ENCODE data around the gene FOS.
A peak's percentile ranks its signal among the peaks of the same experiment; 100 is the strongest.

Gene FOS

DNA sequence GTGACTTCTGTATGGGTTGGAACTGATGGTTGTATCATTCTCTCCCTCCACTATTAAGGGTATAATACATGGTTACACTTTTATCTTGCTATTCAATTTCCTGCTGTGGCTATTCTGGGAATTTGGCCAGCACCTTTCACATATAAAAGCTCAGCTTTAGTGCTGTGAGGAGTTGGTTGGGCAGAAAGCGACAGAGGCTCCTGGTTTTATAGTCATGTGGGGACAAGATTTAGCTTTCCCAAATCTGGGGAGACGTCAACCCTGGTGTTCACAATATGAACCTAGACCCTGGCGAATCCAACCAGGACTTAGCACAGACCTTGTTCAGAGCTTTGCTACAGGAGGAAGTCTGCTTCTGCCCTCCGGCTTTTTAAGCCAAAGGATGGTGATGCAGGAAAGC lies 36.5 kb downstream of the FOS start:
- ATAC-seq: peak; percentile 60
- TF ChIP-seq ZNF70 (CRISPR knock-in tag; IDR thresholded peaks at IDR 0.05) (peak; percentile 94), BACH2 (CRISPR knock-in tag; IDR thresholded peaks at IDR 0.05; ENCODE audit: borderline replicate concordance) (no peak)

DNA sequence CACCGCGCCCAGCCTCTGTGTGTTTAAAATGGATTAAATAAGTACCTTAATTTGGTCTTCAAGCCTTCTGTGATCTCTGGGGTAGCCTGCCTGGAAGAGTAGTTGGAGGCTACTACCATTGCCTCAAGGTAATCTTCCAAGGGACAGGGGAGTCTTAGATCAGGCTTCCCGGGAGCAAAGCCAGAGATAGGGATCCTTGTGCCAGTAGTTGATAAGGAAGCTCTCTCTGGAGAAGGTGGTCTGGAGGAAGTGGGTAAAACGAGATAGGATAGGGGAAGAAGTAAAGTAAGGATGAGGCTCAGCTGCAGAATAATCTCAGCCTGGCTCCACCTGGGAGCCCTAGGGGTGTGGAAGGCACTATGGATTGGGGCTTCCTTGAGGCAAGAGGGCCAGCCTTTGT lies 38.5 kb downstream of the FOS start:
- ATAC-seq: no peak
- TF ChIP-seq CSDC2 (CRISPR knock-in tag; IDR thresholded peaks at IDR 0.05): no peak
- TF ChIP-seq PPARA (CRISPR knock-in tag; IDR thresholded peaks at IDR 0.05; ENCODE audit: borderline replicate concordance): no peak
- no peak for TF ChIP-seq ZNF70 (CRISPR knock-in tag; IDR thresholded peaks at IDR 0.05)
- no peak for TF ChIP-seq ZFP3 (CRISPR knock-in tag; IDR thresholded peaks at IDR 0.05)
- no peak for TF ChIP-seq GLIS3 (CRISPR knock-in tag; IDR thresholded peaks at IDR 0.05)
- no peak for TF ChIP-seq ZFP30 (CRISPR knock-in tag; IDR thresholded peaks at IDR 0.05)
- TF ChIP-seq SNAI2 (CRISPR knock-in tag; IDR thresholded peaks at IDR 0.05): no peak

DNA sequence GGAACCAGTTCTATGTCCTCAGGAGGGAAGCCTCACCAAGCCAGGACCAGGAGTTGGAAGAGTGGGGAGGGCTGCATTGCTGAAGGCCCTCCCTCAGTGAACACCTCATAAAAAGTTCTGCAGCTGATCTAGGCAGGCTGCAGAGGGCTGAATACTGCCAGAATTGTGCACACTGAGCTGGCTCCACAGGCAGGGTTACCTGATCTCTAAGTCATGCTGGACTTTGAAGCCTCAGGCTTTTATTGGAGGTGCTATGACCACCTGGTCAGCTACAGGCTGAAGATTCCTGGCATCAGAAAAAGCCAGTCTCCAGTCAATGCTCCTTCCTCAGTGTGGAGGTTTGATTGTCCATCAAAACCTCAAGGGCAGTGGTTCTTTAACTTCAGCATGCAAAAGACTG lies 39.7 kb downstream of the FOS start:
- no peak for TF ChIP-seq ZC3H10 (CRISPR knock-in tag; IDR thresholded peaks at IDR 0.05)
- TF ChIP-seq BACH2 (CRISPR knock-in tag; IDR thresholded peaks at IDR 0.05; ENCODE audit: borderline replicate concordance): no peak
- no peak for TF ChIP-seq CSDC2 (CRISPR knock-in tag; IDR thresholded peaks at IDR 0.05)
- TF ChIP-seq ZNF70 (CRISPR knock-in tag; IDR thresholded peaks at IDR 0.05): no peak
- TF ChIP-seq ISL1 (CRISPR knock-in tag; IDR thresholded peaks at IDR 0.05): no peak
- TF ChIP-seq ZFP30 (CRISPR knock-in tag; IDR thresholded peaks at IDR 0.05): no peak
- TF ChIP-seq, protein P1, sequence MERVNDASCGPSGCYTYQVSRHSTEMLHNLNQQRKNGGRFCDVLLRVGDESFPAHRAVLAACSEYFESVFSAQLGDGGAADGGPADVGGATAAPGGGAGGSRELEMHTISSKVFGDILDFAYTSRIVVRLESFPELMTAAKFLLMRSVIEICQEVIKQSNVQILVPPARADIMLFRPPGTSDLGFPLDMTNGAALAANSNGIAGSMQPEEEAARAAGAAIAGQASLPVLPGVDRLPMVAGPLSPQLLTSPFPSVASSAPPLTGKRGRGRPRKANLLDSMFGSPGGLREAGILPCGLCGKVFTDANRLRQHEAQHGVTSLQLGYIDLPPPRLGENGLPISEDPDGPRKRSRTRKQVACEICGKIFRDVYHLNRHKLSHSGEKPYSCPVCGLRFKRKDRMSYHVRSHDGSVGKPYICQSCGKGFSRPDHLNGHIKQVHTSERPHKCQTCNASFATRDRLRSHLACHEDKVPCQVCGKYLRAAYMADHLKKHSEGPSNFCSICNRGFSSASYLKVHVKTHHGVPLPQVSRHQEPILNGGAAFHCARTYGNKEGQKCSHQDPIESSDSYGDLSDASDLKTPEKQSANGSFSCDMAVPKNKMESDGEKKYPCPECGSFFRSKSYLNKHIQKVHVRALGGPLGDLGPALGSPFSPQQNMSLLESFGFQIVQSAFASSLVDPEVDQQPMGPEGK (CRISPR knock-in tag; IDR thresholded peaks at IDR 0.05; ENCODE audit: borderline replicate concordance): no peak
- TF ChIP-seq TSHZ2 (CRISPR knock-in tag; IDR thresholded peaks at IDR 0.05): no peak
- TF ChIP-seq OSR1 (CRISPR knock-in tag; IDR thresholded peaks at IDR 0.05): no peak
- TF ChIP-seq, protein P2, sequence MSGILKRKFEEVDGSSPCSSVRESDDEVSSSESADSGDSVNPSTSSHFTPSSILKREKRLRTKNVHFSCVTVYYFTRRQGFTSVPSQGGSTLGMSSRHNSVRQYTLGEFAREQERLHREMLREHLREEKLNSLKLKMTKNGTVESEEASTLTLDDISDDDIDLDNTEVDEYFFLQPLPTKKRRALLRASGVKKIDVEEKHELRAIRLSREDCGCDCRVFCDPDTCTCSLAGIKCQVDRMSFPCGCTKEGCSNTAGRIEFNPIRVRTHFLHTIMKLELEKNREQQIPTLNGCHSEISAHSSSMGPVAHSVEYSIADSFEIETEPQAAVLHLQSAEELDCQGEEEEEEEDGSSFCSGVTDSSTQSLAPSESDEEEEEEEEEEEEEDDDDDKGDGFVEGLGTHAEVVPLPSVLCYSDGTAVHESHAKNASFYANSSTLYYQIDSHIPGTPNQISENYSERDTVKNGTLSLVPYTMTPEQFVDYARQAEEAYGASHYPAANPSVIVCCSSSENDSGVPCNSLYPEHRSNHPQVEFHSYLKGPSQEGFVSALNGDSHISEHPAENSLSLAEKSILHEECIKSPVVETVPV (CRISPR knock-in tag; IDR thresholded peaks at IDR 0.05): no peak
- TF ChIP-seq ZFP3 (CRISPR knock-in tag; IDR thresholded peaks at IDR 0.05): no peak
- TF ChIP-seq, protein P3, sequence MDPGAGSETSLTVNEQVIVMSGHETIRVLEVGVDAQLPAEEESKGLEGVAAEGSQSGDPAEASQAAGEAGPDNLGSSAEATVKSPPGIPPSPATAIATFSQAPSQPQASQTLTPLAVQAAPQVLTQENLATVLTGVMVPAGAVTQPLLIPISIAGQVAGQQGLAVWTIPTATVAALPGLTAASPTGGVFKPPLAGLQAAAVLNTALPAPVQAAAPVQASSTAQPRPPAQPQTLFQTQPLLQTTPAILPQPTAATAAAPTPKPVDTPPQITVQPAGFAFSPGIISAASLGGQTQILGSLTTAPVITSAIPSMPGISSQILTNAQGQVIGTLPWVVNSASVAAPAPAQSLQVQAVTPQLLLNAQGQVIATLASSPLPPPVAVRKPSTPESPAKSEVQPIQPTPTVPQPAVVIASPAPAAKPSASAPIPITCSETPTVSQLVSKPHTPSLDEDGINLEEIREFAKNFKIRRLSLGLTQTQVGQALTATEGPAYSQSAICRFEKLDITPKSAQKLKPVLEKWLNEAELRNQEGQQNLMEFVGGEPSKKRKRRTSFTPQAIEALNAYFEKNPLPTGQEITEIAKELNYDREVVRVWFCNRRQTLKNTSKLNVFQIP (CRISPR knock-in tag; IDR thresholded peaks at IDR 0.05; ENCODE audit: borderline replicate concordance, low read depth): no peak
- no peak for TF ChIP-seq PPARA (CRISPR knock-in tag; IDR thresholded peaks at IDR 0.05; ENCODE audit: borderline replicate concordance)
- ATAC-seq: no peak

GRCh38 chr14:75319021-75319420 lies 40.4 kb downstream of the FOS start:
- ATAC-seq: no peak

More at GRCh38 chr14:75319021-75319420, 40.4 kb downstream of the FOS start:
- TF ChIP-seq TCF4 (CRISPR knock-in tag; IDR thresholded peaks at IDR 0.05; ENCODE audit: borderline replicate concordance) (no peak), PPARA (CRISPR knock-in tag; IDR thresholded peaks at IDR 0.05; ENCODE audit: borderline replicate concordance) (no peak), ZNF70 (CRISPR knock-in tag; IDR thresholded peaks at IDR 0.05) (no peak), RARB (CRISPR knock-in tag; IDR thresholded peaks at IDR 0.05) (no peak), TOX (CRISPR knock-in tag; IDR thresholded peaks at IDR 0.05; ENCODE audit: borderline replicate concordance) (no peak), SNAI2 (CRISPR knock-in tag; IDR thresholded peaks at IDR 0.05) (no peak), CREB5 (CRISPR knock-in tag; IDR thresholded peaks at IDR 0.05; ENCODE audit: low read depth) (no peak)
- TF ChIP-seq, protein P3 (CRISPR knock-in tag; IDR thresholded peaks at IDR 0.05; ENCODE audit: borderline replicate concordance, low read depth): no peak
- TF ChIP-seq, protein P1 (CRISPR knock-in tag; IDR thresholded peaks at IDR 0.05; ENCODE audit: borderline replicate concordance): no peak

Data from SK-N-SH treated with all-trans-retinoic acid at 6 μM for 48 hours (cell line).